SK-MEL-5 (cell line): ENCODE results near the gene SH3BP5. TPM values are rescaled to one million over a fixed set of nuclear protein-coding genes. Genes with fewer than 3 reads are reported as not detected.

Source experiments
- DNase-seq: peaks from one replicate; pipeline ENCODE4 v3.0.0-alpha.2; 2016; ENCODE audit warnings: low read depth, low spot score
- in situ Hi-C: cut with HindIII; loops from 2 replicates; pipeline ENCODE4 v1.10.0; 2016; ENCODE audit warnings: low sequenced_read_pairs, high pct_unique_total_duplicates, low pct_unique_long_range_greater_than_20kb
- total RNA-seq: library from RNA; depleted of rRNA; stranded (reverse); fragments of >200 nt; shearing (Covaris generic); gene quantifications from 2 replicates; pipeline ENCODE4 v1.2.3, GENCODE V29; 2014

The SH3BP5 gene
- total RNA-seq, 1 experiment from 2014 or later = 49.3 TPM

DNA sequence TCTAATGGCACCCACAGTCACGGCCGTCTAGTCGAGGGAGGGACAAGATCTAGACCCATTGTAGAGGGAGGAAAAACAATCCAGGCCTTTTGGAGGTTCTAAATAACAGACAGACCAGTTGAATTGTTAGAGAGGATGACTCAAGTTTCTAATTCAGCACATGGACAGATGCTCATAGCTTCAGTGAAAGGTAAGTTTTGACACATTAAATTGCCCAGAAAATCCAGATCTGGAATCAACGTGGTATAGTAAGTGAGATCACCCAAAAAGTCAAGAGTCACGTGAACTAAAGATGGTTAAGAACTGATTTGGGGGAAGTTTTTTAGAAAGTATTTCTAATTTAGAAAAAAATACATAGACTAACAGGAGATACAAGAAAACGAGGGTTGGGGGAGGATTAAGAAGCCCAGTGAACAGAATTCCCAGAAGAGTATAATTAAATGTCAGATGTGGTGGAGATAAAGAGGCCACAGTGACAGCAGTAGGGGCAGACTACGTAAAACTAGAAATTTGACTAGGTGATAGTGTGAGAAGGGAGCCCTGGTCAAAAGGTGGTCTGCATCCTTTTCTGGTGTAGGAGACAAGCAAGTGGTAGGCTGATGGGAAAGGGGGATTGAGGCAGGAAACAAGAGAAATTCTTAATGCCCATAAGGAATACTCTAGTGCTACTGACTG, 79.2 kb downstream of the SH3BP5 start:
- DNase-seq = no peak
- in situ Hi-C loops = no loop called here

DNA sequence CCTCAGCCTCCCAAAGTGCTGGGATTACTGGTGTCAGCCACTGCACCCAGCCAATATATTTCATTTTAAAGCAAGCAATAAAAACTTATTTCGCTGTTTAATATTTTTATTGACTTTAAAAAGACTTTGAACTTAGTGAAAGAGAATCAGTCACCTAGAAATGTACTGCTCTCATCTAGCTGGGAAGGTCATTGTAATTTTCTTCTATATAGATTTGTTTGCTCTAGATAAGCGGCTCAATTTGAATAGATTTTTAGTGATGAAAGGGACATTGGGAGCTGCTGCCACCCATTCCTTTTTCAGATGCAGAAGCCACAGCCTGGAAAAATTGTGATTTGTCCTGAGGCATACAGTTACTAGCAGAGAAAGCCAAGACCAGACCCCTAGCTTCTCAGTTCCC, 86.2 kb downstream of the SH3BP5 start:
- DNase-seq = no peak
- in situ Hi-C loops = no loop called here

DNA sequence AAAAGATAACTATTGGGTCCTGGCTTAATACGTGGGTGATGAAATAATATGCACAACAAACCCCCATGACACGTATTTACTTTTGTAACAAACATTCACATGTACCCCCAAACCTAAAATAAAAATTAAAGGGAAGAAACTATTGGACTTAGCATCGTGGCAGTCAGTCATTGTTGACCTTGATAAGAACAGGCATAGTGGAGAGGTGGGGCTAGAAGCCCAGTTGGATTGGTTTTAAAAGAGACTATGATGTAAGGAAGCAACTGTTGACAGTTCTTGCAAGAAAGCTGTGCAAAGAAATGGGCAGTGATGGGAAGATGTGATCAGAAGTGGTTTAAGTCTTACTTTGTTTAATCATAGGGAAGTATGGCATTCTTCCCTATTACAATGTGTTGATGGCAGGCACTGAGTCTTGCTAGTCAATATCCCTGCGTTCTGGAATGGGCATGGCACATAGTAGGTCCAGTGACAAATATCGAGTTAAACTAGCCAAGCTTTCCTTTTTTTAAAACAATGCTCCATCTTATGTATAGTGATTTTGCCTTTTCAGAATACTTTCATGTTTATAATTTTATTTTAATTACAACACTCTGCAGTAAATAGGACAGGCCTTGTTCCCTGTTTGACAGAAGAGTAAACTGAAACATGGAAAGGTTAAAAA, 88.4 kb downstream of the SH3BP5 start:
- in situ Hi-C loops = no loop called here
- DNase-seq = no peak

DNA sequence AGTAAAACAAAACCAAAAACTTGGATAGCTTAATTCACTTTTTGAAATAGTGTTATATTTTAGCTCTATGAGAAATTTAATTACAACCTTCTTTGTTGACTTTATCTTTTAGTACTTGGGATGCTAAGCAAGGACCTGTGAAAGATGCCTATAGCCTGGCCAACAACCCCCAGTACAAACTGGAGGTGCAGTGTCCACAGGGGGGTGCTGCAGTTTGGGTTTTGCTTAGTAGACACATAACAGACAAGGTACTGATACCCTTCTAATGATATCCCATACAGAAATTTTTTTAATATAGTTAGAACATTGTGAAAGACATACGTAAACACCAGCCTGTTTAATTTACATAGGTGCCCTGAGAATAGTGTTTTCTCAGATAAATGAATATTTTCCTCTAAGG, 91.0 kb downstream of the SH3BP5 start:
- in situ Hi-C loops = no loop called here

DNA sequence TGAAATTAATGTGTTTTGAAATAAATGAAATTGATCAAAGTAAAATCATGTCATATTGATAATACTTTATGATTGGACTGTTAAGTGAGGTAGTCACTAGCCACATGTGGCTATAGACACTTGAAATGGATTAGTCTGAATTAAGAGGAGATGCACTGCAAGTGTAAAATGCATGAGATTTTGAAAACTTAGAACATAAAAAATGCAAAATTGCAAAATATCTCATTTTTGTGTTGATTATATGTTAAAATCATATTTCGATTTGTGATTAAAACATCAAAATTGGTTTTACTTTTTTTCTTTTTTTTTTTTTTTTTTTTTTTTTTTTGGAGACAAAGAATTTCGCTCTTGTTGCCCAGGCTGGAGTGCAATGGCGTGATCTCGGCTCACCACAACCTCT, 103.1 kb downstream of the SH3BP5 start:
- in situ Hi-C loops = no loop called here
- no peak for DNase-seq

More for the DNA sequence above, 91.0 kb downstream of the SH3BP5 start:
- DNase-seq = peak; percentile 49

DNA sequence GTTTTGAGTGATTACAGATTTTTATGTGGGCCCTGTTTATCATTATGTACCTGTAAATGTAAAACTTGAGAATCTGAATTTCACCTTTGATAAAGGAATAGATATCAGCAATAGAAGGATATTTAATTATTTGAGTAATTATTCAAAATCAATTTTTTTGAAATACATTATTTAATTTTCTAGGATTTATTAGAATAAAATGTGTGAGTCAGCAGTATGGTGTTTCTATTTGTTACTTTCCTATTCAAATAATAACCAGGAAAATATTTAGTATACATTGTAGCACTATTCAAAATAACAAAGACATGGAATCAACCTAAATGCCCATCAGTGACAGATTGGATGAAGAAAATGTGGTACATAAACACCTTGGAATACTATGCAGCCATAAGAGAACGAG, 104.2 kb downstream of the SH3BP5 start:
- in situ Hi-C loops = no loop called here
- DNase-seq = no peak

DNA sequence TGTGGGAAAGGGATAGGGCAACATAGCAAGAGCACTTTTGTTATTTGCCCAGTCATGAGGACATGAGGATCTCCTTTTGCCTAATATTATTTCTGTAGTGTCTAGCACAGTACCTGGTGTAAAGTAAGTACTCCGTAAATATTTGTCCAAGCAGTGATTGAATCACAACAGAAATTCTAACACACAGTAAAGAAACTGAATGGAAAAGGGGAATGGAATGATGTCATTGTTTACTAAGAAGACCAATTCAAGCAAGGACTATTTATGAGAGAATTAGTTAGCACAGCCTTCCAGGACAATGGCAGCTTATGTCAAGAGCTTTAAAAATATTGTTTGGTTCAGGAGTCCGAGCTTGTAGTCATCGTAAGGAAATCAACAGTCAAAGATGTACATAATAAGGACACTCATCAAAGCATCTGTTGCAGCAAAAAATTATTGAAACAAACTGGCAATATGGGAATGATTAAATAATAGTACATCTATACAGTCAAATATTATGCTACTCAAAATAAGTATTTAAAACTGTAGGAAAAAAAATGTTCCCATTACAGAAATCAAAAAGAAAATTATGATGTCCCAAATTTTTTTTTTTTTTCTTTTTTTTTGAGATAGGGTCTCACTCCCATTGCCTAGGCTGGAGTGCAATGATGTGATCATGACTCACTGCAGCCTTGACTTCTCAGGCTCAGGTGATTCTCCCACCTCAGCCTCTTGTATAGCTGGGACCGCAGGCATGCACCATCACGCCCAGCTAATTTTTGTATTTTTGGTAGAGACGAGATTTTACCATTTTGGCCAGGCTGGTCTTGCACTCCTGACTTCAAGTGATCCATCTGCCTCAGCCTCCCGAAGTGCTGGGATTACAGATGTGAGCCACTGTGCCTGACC, 108.5 kb downstream of the SH3BP5 start:
- DNase-seq = no peak

DNA sequence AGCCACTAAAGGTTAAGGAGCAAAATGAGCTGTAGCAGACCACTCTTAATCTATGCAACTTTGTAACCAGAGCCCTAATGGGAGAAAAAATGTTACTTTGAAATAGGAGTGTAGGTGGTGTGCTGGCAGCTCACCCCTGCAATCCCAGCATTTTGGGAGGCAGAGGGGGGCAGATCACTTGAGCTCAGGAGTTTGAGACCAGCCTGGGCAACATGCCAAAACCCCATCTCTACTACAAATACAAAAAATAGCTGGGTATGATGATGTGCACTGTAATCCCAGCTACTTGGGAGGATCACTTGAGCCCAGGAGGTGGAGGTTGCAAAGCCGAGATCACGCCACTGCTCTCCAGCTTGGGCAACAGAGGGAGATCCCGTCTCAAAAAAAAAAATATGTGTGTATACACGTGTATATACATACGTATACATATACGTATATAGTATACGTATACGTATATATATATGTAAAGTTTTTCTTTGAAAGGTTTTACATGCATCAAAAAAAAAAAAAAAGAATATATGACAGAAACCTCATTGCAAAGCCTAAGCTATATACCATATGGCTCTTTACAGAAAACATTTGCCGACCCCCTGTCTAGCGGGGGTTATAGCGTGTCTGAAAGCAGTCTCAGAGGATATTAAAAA, 110.7 kb downstream of the SH3BP5 start:
- no peak for DNase-seq
- in situ Hi-C loops = no loop called here

More for the DNA sequence above, 108.5 kb downstream of the SH3BP5 start:
- in situ Hi-C loops = no loop called here

DNA sequence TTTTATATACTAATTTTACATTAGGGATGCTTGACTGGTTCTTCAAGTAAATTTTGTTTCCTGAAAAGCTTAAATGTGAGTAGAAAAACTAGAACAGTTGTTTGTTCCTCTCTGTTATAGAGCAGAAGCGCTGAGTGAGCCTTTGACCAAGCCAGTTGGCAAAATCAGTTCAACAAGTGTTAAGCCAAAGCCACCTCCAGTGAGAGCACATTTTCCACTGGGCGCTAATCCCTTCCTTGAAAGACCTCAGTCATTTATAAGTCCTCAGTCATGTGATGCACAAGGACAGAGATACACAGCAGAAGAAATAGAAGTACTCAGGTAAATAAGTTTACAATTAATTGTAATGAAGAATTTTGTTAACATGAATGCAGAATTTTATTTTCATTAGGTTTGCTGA, 111.7 kb downstream of the SH3BP5 start:
- DNase-seq = no peak
- in situ Hi-C loops = no loop called here

DNA sequence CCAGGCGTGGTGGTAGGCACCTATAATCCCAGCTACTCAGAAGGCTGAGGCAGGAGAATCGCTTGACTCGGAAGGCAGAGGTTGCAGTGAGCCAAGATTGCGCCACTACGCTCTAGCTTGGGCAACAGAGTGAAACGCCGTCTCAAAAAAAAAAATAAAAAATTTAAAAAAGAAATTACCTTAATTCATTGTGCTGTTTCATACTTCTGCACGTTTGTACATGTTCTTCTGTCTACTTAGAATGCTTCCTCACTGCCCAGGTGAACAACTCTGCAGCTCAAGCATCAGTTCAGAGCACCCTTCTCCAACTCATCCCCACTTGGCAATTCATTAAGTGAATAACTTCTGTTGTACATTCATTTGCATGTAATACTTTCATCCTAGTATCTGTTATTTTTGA, 112.3 kb downstream of the SH3BP5 start:
- in situ Hi-C loops = no loop called here

DNA sequence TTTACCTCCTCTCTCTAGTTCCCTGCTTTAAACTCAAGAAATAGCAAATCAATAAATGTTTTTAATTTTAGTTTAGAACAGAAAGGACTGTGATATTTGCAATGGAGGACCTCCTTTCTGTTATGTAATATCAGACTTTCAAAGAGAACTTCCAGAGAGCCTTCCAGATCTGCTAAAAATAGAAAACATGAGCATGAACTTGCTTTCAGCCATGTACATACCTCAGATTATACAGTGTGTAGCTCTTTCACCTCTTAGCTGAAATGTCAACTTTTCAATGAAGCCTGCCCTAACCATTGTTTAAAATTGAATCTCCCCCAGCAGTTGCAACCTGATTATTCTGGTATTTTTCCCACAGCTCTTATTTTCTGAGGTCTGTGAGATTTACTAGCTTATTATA, 113.7 kb downstream of the SH3BP5 start:
- in situ Hi-C loops = no loop called here
- no peak for DNase-seq

More for the DNA sequence above, 112.3 kb downstream of the SH3BP5 start:
- no peak for DNase-seq

DNA sequence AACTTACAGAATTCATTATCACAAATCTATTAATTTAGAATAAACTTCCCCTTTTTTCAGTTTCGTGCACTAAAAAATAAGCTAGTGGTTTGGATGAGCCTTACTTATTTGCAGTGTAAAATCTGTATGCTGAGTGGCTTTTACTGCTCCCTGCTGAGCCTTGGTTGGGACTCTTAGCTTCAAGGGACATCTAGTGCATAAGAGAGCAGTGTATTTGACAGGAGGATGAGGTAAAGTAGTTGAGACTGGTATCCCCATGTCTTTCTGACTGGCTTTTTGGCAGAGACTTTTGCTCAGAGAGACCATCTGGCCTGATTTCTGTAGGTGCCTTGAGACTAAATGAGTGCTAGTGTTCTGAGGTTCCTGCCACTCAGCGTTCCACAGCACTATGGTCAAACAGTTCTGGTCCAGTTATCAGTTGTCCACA, 114.5 kb downstream of the SH3BP5 start:
- in situ Hi-C loops = no loop called here
- DNase-seq = no peak

DNA sequence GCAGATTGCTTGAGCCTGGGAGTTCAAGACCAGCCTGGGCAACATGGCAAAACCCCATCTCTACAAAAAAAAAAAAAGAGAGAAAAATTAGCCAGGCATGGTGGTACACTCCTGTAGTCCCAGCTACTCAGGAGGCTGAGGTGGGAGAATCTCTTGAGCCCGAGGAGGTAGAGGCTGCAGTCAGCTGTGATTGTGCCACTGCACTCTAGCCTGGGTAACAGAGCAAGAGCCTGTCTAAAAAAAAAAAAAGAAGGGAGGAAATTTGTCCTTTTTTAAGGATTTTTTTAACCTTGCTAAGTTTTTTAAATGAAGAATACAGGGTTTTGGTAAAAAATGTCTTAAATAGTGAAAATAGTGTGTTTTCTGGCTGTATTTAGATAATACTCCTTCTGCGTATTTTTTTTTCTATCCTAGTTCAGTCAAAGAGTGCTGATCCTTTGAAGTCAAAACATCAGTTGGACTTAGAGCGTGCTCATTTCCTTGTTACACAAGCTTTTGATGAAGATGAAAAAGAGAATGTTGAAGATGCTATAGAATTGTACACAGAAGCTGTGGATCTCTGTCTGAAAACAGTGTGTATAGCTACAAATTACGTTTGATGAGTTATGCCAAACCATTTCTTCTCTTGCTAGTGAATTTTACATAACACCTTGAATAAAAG, 115.2 kb downstream of the SH3BP5 start:
- in situ Hi-C loops = no loop called here
- DNase-seq = no peak

DNA sequence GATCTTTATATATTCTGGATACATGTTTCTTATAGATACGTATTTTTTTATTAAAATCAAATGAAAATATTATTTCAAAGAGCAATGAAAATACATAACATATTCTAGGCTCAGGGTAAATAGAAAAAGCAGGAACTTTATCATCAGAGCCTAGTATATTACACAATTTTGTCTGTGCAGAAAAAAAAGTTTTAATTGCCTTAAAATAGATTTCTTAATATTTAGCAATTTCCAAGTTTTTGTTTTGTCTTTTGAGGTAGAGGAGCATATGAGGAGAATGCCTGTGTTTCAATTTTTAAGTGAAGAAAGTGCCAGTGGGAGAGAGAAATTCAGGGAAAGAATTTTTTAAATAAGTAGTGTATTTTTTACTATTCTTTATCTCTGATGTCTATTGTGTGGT, 115.9 kb downstream of the SH3BP5 start:
- in situ Hi-C loops = no loop called here
- DNase-seq = no peak

DNA sequence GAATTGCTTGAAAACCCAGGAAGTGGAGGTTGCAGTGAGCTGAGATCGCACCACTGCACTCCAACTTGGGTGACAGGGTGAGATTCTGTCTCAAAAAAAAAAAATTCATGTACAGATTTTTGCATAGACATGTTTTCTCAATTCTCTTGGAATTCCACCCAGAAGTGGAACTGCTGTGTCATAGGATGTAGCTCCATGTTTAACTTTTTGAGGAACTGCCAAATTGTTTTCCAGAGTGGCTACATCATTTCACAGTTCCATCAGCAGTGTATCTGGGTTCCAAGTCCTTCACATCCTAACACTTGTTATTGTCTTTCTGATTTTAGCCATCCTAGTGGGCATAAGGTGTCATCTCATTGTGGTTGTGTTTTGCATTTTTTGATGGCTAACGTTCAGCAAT, 116.4 kb downstream of the SH3BP5 start:
- no peak for DNase-seq
- in situ Hi-C loops = no loop called here

DNA sequence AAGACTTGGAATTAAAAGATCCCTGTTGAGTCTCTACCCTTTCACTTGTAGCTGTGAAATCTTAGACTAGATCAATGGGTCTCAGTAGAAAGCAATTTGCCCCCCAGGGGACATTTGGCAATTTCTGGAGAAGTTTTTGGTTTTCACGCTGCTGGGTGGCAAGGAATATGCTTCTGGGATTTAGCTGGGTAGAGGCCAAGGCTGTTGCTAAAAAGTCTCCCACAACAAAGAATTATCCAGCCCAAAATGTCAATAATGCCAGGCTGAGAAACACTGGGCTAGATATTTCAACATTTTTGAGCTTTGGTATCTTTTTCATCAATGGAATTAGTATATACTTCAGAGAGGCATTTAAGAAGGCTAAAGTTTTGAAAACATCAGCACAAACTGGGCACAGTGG, 117.6 kb downstream of the SH3BP5 start:
- DNase-seq = no peak
- in situ Hi-C loops = no loop called here

DNA sequence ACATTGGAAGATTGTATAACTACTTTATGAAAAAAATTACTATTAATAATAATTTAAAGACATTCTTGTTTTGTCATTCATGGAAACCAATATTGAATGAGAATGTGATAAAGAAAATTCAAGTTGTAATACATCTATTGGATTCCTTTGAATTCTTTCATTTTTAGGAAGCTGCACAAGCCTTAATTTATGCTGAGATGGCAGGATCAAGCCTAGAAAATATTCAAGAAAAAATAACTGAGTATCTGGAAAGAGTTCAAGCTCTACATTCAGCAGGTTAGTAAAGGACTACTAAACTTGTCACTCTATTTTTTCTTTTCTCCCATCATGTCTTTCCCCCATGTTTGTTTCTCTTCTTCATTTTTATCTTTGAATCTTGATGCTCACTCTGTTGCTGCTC, 120.4 kb downstream of the SH3BP5 start:
- no peak for DNase-seq
- in situ Hi-C loops = no loop called here
